ENCODE data around the gene MAML3.

MAML3 gene

GRCh38 chr4:139971111-139971510 is 182.9 kb downstream of the MAML3 start:
- no peak overlapping the region for H3K4me3 ChIP-seq (ENCODE audit: low read depth in 1 of 2, low read length in 1 of 2)

GRCh38 chr4:139969635-139970266 is 184.2 kb downstream of the MAML3 start:
- H3K4me1 ChIP-seq (ENCODE audit: control insufficient read depth in 1 of 2, insufficient read depth in 1 of 2, low read depth in 1 of 2, low read length in 1 of 2): peaks cover 7 to 12% of the 10 kb centered on the region in 2 experiments
- TF ChIP-seq CTCF (IDR thresholded peaks at IDR 0.05): no peak
- H3K36me3 ChIP-seq: no peaks in the 10 kb centered on the region
- no peak overlapping the region for H3K27ac ChIP-seq
- H3K9me3 ChIP-seq: no peaks in the 10 kb centered on the region
- no peaks in the 10 kb centered on the region for H3K27me3 ChIP-seq
- H3K4me3 ChIP-seq (ENCODE audit: low read depth in 1 of 2, low read length in 1 of 2): no peak overlapping the region

More at GRCh38 chr4:139971111-139971510, 182.9 kb downstream of the MAML3 start:
- no peak for TF ChIP-seq CTCF (IDR thresholded peaks at IDR 0.05)
- H3K27ac ChIP-seq: no peak overlapping the region
- H3K9me3 ChIP-seq: no peaks in the 10 kb centered on the region
- H3K36me3 ChIP-seq: no peaks in the 10 kb centered on the region
- H3K27me3 ChIP-seq: no peaks in the 10 kb centered on the region
- H3K4me1 ChIP-seq (ENCODE audit: control insufficient read depth in 1 of 2, insufficient read depth in 1 of 2, low read depth in 1 of 2, low read length in 1 of 2): peaks cover 20 to 26% of the 10 kb centered on the region in 2 experiments

GRCh38 chr4:139968831-139969230 is 185.2 kb downstream of the MAML3 start:
- Histone ChIP-seq H3K4me1 (ENCODE audit: control insufficient read depth in 1 of 2, insufficient read depth in 1 of 2, low read depth in 1 of 2, low read length in 1 of 2) (peaks cover 0 to 4% of the 10 kb centered on the region in 2 experiments), H3K36me3 (no peaks in the 10 kb centered on the region), H3K4me3 (ENCODE audit: low read depth in 1 of 2, low read length in 1 of 2) (no peak overlapping the region), H3K9me3 (no peaks in the 10 kb centered on the region), H3K27me3 (no peaks in the 10 kb centered on the region), H3K27ac (no peak overlapping the region)
- TF ChIP-seq CTCF (IDR thresholded peaks at IDR 0.05): no peak

- Histone ChIP-seq H3K27me3 (no peaks in the 10 kb centered on the region), H3K4me1 (ENCODE audit: control insufficient read depth in 1 of 2, insufficient read depth in 1 of 2, low read depth in 1 of 2, low read length in 1 of 2) (no peaks in the 10 kb centered on the region), H3K4me3 (ENCODE audit: low read depth in 1 of 2, low read length in 1 of 2) (no peak overlapping the region), H3K36me3 (no peaks in the 10 kb centered on the region), H3K27ac (no peak overlapping the region), H3K9me3 (no peaks in the 10 kb centered on the region)
- no peak for TF ChIP-seq CTCF (IDR thresholded peaks at IDR 0.05)
These were observed 187.6 kb downstream of the MAML3 start for GRCh38 chr4:139966383-139966782.

GRCh38 chr4:139965789-139966188 is 188.2 kb downstream of the MAML3 start:
- Histone ChIP-seq H3K36me3 (no peaks in the 10 kb centered on the region), H3K27ac (no peak overlapping the region), H3K4me3 (ENCODE audit: low read depth in 1 of 2, low read length in 1 of 2) (no peak overlapping the region), H3K9me3 (no peaks in the 10 kb centered on the region), H3K27me3 (no peaks in the 10 kb centered on the region), H3K4me1 (ENCODE audit: control insufficient read depth in 1 of 2, insufficient read depth in 1 of 2, low read depth in 1 of 2, low read length in 1 of 2) (no peaks in the 10 kb centered on the region)
- TF ChIP-seq CTCF (IDR thresholded peaks at IDR 0.05): no peak
